GM23248 (cell line): Measurements from ENCODE around the gene AFM.

Experiments
- EZH2 ChIP-seq: fragments of 200-600 bp; sonication (generic); IDR thresholded peaks from 2 replicates; pipeline ENCODE4 v1.6.1; 2018; ENCODE audit warnings: antibody characterized with exemption, mild to moderate bottlenecking; ENCODE audit not compliant: insufficient read depth, poor library complexity, severe bottlenecking
- EZH2phosphoT487 ChIP-seq: fragments of 200-600 bp; sonication (generic); IDR thresholded peaks from 2 replicates; pipeline ENCODE4 v1.6.1; 2018; ENCODE audit warnings: antibody characterized with exemption, moderate library complexity, mild to moderate bottlenecking, low read depth; ENCODE audit not compliant: insufficient read depth

DNA sequence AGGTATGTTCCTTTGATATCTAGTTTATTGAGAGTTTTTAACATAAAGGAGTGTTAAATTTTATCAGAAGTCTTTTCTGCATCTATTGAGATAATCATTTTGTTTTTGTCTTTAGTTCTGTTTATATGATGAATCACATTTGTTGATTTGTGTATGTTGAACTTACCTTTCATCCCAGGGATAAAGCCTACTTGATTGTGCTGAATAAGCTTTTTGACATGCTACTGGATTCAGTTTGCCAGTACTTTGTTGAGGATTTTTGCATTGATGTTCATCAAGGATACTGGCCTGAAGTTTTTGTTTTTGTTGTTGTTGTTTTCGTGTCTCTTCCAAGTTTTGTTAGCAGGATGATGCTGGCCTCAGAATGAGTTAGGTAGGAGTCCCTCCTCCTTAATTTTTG, 10.8 kb upstream of the AFM start:
- TF ChIP-seq EZH2 (no peak), EZH2phosphoT487 (no peak)
